Smooth muscle cell (in vitro differentiated cells): ENCODE results near the gene SLC26A1. TPM values are rescaled to one million over a fixed set of nuclear protein-coding genes. Genes with fewer than 3 reads are reported as not detected.

ENCODE experiments used
- DNase-seq: peaks from one replicate; lab custom pipeline; 2025; ENCODE audit not compliant: unreplicated experiment; lab: John Stamatoyannopoulos, UW
- H2AFZ ChIP-seq: fragments of 200-600 bp; sonication (generic); 2 replicates; pipeline ENCODE4 v1.6.0; 2016; ENCODE audit warnings: antibody characterized with exemption, low read depth, mild to moderate bottlenecking
- H3F3A ChIP-seq: fragments of 200-600 bp; sonication (generic); 2 replicates; pipeline ENCODE4 v1.6.0; 2017; ENCODE audit warnings: antibody characterized with exemption, low read depth
- H3K27ac ChIP-seq: fragments of 200-600 bp; sonication (generic); 2 replicates; pipeline ENCODE4 v1.5.1; 2016; ENCODE audit warnings: low read depth, mild to moderate bottlenecking
- H3K27me3 ChIP-seq: fragments of 200-600 bp; sonication (generic); 2 replicates; pipeline ENCODE4 v1.6.1; 2016; ENCODE audit warnings: low read depth, mild to moderate bottlenecking
- H3K36me3 ChIP-seq: fragments of 200-600 bp; sonication (generic); 2 replicates; pipeline ENCODE4 v1.5.1; 2016; ENCODE audit warnings: low read depth
- H3K4me1 ChIP-seq: fragments of 200-600 bp; sonication (generic); 2 replicates; pipeline ENCODE4 v1.5.1; 2016; ENCODE audit warnings: low read depth
- H3K4me2 ChIP-seq: fragments of 200-600 bp; sonication (generic); 2 replicates; pipeline ENCODE4 v1.6.0; 2016; ENCODE audit warnings: mild to moderate bottlenecking
- H3K4me3 ChIP-seq: fragments of 200-600 bp; sonication (generic); 2 replicates; pipeline ENCODE4 v1.5.1; 2016; ENCODE audit warnings: mild to moderate bottlenecking
- H3K79me2 ChIP-seq: fragments of 200-600 bp; sonication (generic); 2 replicates; pipeline ENCODE4 v1.6.0; 2016; ENCODE audit warnings: low read depth, mild to moderate bottlenecking
- H3K9ac ChIP-seq: fragments of 200-600 bp; sonication (generic); 2 replicates; pipeline ENCODE4 v1.6.0; 2016; ENCODE audit warnings: low read depth
- H3K9me3 ChIP-seq: fragments of 200-600 bp; sonication (generic); replicated peaks from 2 replicates; pipeline ENCODE4 v1.5.1; 2016; ENCODE audit warnings: low read depth
- H4K20me1 ChIP-seq: fragments of 200-600 bp; sonication (generic); 2 replicates; pipeline ENCODE4 v1.6.0; 2016; ENCODE audit warnings: low read depth
- CTCF ChIP-seq: fragments of 200-600 bp; sonication (generic); IDR thresholded peaks from 2 replicates; pipeline ENCODE4 v1.5.1; 2017; ENCODE audit warnings: borderline replicate concordance, mild to moderate bottlenecking, antibody characterized with exemption; ENCODE audit not compliant: insufficient read depth, poor library complexity, severe bottlenecking
- WGBS: methylation state at CpG from one replicate; pipeline ENCODE4 v1.1.7; 2016; ENCODE audit warnings: low lambda C conversion rate; 5-methylcytosine and 5-hydroxymethylcytosine counted together
- polyA plus RNA-seq: library from polyadenylated mRNA; unstranded; fragments of >200 nt; fragmentation: Nextera tagmentation; extraction: Ambion mirVana; gene quantifications from 2 replicates; pipeline ENCODE4 v1.2.1, GENCODE V29; 2016
- total RNA-seq: library from RNA; depleted of rRNA; stranded (reverse); fragments of >200 nt; gene quantifications from 2 replicates; pipeline ENCODE4 v1.2.3, GENCODE V29; 2014

SLC26A1 gene
- total and polyA plus RNA-seq, 2 experiments from 2014 or later, result 0.67 to 1.7 TPM

DNA sequence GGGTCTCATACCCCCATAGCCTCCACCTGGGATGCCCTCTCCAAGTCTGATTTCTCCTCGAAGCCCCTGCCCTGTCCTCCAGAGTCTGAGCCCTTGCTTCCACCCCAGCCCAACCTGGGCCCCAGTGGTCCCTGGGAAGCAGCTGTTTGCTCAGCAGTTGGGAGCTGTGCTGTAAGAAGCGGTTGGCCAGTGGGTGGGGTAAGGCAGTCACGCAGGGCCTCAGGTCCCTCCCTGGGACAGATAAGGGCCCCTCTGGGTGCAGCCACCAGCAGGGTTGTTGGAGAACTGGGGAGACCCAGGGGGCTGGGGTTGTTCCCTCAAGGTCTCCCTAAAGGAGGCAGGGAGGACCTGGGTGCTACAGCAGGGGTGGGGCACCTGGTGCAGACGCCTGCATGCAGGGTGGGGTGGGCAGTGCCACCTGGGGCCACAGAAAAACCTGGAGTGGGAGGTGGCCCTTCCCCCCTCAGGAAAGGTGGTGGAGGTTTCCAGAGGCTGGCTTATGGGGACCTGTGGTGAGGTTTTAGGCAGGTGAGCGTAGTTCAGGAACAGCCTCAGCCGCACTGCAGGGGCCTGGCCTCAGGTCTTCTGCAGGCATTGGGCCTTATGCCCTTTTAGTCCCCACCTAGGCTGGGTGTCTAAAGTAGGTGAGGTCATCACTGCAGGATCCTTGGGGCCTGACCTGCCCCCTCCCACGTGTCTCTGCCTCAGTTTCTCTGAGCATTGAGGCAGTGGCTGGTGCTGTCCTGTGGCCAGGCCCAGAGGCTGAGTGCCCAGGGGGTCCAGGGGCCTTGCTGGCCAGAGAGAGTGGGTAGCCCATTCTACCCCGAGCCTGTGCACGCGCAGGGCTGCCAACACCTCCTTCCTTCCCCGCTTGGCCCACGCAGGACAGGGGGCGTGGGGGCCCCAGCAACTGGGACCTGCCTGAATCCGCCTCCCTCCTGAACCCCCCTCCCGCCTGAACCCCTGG, 3.1 kb upstream of the SLC26A1 start:
- H4K20me1 ChIP-seq, result peaks cover 33% of the 10 kb centered on the region
- DNase-seq, result no peak
- no peak overlapping the region for H3K4me2 ChIP-seq

GRCh38 chr4:995311-996026, 2.3 kb upstream of the SLC26A1 start:
- Histone ChIP-seq H3K36me3 (no peaks in the 10 kb centered on the region), H3K27me3 (peaks cover 45% of the 10 kb centered on the region), H3K9me3 (no peaks in the 10 kb centered on the region), H4K20me1 (peaks cover 33% of the 10 kb centered on the region), H3K4me1 (peaks cover 3% of the 10 kb centered on the region), H3F3A (no peaks in the 10 kb centered on the region), H3K27ac (no peak overlapping the region), H2AFZ (no peak overlapping the region), H3K4me3 (no peak overlapping the region), H3K79me2 (no peaks in the 10 kb centered on the region), H3K9ac (no peak overlapping the region), H3K4me2 (no peak overlapping the region)
- no peak for DNase-seq
- no peak for TF ChIP-seq CTCF
- WGBS, result 93% methylated on average over 23 of the region's 23 CpGs

More for the DNA sequence above, 3.1 kb upstream of the SLC26A1 start:
- Histone ChIP-seq H3F3A (no peaks in the 10 kb centered on the region), H3K36me3 (no peaks in the 10 kb centered on the region), H3K27ac (no peak overlapping the region), H3K9ac (no peak overlapping the region), H3K79me2 (no peaks in the 10 kb centered on the region), H3K27me3 (peaks cover 54% of the 10 kb centered on the region), H3K4me3 (no peak overlapping the region), H3K9me3 (no peaks in the 10 kb centered on the region), H3K4me1 (peaks cover 3% of the 10 kb centered on the region), H2AFZ (no peak overlapping the region)
- TF ChIP-seq CTCF, result no peak
- 68% methylated on average over 13 of the region's 15 CpGs for WGBS

- Histone ChIP-seq H3K27ac (no peak overlapping the region), H3K4me3 (no peak overlapping the region), H3K36me3 (no peaks in the 10 kb centered on the region), H3K79me2 (no peaks in the 10 kb centered on the region), H2AFZ (no peak overlapping the region), H4K20me1 (peaks cover 20% of the 10 kb centered on the region), H3K27me3 (peaks cover 23% of the 10 kb centered on the region), H3K4me1 (no peaks in the 10 kb centered on the region), H3K9me3 (no peaks in the 10 kb centered on the region), H3F3A (no peaks in the 10 kb centered on the region), H3K9ac (no peak overlapping the region), H3K4me2 (no peak overlapping the region)
- no peak for TF ChIP-seq CTCF
- DNase-seq, result no peak
- WGBS, result 83% methylated on average over 25 of the region's 25 CpGs
These were observed 700 bp downstream of the SLC26A1 start for GRCh38 chr4:992297-993110.
